OCI-LY7 (cell line): Measurements from ENCODE around the gene DNER.

Experiments
- EZH2phosphoT487 ChIP-seq: fragments of 200-600 bp; sonication (generic); IDR thresholded peaks from 2 replicates; pipeline ENCODE4 v1.6.1; 2018; ENCODE audit warnings: low read depth, borderline replicate concordance, mild to moderate bottlenecking, mixed run types, antibody characterized with exemption, low read length, moderate library complexity, mixed read lengths
- TF ChIP-seq, protein P1 (sequence below): fragments of 200-600 bp; sonication (generic); conservative IDR thresholded peaks from 2 replicates; pipeline ENCODE4 v1.5.1; 2014; ENCODE audit warnings: mild to moderate bottlenecking, antibody characterized with exemption, low read length, moderate library complexity, mixed read lengths

DNA sequence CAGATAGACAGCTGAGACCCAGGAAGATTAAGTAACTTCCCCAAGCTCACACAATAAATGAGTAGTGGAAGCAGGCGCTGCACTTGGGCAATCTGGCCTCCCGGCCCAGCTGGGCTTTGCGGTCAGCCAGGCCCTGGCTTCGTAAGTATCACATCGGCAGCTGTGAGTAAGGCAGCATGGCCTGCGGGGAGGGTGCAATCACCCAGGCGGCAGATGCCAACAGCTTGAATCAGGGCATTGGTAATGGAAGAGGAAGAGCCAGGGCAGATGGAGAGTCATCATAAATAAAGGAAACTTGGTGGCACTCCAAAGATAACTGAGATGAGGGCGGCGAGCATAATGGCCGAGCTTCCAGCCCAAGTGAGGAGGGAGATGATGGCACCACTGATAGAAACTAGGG, 225.3 kb downstream of the DNER start:
- TF ChIP-seq, protein P1, sequence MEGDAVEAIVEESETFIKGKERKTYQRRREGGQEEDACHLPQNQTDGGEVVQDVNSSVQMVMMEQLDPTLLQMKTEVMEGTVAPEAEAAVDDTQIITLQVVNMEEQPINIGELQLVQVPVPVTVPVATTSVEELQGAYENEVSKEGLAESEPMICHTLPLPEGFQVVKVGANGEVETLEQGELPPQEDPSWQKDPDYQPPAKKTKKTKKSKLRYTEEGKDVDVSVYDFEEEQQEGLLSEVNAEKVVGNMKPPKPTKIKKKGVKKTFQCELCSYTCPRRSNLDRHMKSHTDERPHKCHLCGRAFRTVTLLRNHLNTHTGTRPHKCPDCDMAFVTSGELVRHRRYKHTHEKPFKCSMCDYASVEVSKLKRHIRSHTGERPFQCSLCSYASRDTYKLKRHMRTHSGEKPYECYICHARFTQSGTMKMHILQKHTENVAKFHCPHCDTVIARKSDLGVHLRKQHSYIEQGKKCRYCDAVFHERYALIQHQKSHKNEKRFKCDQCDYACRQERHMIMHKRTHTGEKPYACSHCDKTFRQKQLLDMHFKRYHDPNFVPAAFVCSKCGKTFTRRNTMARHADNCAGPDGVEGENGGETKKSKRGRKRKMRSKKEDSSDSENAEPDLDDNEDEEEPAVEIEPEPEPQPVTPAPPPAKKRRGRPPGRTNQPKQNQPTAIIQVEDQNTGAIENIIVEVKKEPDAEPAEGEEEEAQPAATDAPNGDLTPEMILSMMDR = no peak
- TF ChIP-seq EZH2phosphoT487 = no peak
